GM19193 (cell line): ENCODE measurements around the gene WDR90.

Source experiments
- POLR2A ChIP-seq: IDR thresholded peaks from 4 replicates; pipeline ENCODE4 v1.6.1; 2011; ENCODE audit not compliant: insufficient read depth, insufficient read length; ENCODE audit errors: extremely low read depth

WDR90 gene

DNA sequence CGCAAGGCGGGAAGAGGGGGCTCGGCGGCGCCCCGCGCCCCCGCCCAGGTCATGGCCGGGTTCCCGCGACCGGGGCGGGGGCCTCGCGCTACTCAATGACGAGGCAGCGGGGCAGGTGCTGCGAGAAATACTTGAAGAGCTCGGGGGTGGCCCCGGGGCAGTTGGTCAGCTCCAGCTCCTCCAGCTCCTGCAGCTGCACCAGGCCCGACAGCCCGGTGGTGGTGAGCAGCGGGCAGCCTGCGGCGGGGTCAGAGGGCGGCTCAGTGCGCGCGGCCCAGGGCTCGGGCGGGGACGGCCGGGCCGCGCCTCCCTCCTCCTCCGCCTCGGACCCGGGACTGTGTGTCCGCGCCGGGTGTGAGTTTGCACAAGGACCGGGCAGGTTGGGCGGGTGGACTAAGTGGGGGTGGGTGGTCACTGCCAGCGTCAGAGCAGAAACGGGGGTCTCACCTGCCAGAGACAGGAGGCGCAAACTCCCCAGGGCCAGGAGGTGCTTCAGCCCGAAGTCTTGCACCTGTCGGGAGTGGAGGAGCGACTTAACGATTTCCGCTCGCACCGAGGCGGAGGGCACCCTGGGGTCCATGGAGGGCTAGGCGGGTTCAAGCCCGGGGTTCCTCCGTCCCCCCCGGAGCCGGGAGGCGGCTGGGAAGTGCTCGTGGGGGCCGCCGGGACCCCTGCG lies 45.2 kb downstream of the WDR90 start:
- no peak for TF ChIP-seq POLR2A

DNA sequence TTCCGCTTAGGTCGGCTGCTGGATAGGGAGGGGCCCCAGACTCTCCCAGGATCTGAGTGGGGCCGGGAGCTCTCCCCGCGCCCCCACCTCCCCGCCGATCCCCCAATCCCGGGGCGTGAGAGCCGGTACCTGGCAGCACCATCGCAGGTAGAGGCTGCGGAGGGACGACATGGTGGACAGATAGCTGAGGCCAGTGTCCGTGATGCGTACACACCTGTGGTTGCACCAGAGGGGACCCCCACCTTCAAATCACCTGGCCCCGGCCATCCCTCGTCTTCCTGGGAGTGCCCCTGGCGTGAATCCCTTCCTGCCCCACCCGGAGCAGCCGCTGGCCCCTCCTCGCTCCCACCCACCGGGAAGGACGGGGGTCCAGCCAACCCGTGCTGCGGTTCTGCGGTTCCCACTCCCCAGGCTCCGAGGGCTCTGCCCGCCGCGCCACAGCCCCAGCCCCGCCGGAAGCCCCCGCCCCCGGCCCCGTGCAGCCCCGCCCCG lies 45.7 kb downstream of the WDR90 start:
- TF ChIP-seq POLR2A = no peak

DNA sequence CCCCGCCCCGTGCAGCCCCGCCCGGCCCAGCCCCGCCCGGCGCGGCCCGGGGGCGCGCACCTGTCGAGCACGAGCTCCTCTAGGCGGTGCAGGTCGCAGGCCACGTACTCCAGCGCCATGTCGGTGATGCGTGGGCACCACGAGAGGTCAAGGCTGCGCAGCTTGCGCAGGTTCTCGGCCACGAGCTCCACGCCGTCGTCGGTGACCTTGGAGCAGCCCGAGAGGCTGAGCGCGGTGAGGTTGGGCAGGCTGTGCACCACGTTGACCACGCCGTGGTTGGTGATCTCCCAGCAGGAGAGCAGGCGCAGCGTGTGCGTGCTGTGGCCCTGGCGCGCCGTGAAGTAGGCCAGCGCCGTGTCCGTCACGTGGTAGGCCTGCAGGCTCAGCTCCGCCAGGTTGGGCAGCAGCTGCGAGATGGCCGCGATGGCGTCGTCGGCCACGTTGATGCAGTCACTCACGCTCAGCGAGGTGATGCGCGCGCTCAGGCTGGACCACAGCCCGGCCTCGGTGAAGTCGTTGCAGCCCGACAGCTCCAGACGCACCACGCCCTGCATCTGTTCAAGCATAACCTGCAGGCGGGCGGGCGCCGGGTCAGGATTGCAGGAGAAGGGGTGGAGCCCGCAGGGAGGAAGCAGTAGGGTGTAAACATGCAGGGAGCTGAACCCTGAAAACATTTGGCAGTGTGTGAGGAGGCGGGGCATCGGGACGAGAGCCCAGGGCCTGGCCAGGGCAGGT lies 46.4 kb downstream of the WDR90 start:
- peak; percentile 33 for TF ChIP-seq POLR2A

DNA sequence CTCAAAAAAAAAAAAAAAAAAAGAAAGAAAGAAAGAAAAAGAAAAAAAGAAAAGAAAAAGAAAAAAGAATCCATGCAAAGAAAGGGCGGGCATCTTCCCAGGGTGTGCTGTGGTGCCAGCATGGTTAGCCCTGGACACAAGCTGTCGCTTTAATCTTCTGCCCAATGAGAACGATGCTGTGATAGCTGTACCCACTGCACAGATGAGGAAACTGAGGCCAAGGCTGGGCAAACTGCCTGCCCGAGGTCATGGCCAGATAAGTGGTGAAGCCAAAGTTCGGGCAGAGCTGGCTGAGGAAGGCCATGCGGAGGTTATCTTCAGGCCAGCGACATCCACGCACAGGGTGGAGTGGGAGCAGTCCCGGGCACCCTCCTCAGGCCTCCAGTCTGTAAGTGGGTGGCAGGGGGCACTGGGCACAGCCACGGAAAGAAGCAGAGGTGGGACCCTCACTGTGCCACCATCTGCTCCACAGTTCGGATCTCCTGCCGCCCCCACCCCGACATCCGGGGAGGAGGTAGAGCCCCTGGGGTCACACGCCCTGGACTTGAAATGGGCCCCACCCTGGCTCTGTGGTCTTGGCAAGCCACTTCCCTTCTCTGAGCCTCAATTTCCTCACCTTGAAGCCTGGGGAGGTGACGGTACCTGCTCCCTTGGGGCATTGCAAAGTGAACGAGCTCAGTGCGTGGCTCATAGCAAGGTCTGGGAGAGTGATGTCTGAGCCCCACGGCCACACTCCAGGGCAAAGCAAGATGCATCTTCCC lies 49.9 kb downstream of the WDR90 start:
- TF ChIP-seq POLR2A = no peak

DNA sequence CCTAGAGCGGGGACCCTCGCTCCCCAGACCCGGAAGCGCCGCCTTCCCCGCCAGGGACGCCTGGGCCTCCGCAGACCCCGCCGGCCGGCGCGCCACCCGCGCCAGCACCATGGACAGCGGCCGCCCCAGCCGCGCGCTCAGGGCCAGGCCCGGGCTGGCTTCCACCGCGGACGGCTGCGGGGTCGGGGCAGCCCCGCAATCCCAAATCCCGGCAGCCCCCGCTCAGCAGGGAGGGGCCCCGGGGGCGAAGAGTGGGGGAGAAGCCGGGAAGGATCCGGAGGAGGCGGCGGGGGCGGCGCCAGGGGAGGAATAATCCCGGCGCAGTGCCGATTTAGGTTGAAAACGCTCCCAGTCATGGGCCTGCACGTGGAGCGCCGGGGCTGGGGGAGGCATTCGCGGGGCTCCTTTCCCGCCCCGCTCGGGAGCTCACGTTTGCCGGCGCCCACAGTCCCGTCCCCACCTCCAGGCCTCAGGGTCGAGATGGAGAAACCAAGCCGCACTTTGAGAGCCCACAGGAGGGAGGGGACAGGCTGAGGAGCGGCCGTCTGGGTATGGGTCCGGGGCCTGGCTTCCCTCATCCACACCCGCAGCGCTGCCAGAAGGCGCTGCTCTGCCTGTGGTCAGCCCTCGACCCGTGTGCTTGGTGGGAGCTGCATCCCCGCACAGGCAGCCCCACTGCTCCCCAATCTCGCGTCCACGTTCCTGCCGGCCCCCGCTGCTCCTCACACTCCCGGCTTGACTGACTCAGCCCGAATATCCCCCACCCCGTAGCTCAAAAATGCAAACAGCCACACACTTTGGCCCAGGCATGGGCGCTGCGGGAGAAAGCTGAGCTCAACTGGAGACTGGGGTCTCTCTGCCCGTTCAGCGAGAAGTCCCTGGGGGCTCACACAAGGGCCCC lies 51.8 kb downstream of the WDR90 start:
- no peak for TF ChIP-seq POLR2A

DNA sequence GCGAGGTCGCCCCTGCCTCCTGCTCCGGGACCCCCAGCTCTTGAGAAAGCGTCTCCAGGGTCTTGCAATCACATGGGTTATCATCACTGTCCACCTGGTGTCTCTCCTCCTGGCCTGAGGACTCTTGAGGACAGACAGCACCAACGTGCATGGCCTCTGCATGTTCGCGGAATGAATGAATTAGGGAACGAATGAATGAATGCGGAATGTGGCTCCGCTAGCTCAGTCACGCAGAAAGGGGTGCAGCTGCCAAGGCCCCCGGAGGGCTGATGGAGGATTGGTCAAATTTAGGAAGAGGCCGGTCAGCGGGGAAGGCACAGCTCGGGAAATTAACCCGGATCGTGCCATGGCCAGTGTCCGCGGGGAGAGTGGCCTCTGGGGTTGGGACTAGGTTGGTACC lies 53.2 kb downstream of the WDR90 start:
- no peak for TF ChIP-seq POLR2A

DNA sequence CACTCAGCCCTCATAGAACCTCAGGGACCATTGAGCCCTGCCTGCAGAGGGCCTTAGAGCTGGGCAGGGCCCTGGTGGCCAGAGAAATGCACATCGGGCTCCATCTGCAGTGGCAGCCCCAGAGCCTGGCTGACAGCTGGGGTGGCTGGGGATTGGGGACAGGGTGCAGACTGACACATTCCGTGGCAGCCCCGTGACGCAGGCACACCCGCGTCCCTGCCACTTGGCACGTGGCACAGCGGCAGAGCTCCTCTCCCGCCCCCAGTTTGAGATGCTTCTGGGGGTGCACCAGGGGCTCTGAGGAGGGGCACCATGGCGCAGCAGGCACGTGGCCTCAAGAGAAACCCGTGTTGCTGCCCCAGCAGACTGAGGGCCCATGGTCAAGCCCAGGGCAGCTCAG lies 54.2 kb downstream of the WDR90 start:
- no peak for TF ChIP-seq POLR2A

DNA sequence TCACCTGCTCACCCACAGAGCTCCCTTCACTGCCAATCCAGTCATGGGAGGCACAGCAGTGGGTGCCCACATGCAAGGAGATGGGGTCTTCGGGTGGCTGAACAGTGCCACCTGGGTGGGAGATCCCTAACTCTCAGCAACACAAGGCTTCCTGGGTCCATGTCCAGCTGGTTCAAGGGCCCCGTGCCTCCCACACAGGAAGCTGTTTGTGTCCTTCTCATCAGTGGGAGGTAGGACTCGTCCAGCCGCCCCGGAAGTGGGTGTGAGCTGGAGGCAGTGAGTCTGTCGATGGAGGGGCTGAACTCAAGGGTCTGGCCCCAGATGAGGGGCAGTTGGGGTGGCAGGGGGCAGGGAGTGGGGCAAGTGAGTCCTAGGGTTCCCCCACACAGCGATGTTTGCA lies 54.9 kb downstream of the WDR90 start:
- no peak for TF ChIP-seq POLR2A

DNA sequence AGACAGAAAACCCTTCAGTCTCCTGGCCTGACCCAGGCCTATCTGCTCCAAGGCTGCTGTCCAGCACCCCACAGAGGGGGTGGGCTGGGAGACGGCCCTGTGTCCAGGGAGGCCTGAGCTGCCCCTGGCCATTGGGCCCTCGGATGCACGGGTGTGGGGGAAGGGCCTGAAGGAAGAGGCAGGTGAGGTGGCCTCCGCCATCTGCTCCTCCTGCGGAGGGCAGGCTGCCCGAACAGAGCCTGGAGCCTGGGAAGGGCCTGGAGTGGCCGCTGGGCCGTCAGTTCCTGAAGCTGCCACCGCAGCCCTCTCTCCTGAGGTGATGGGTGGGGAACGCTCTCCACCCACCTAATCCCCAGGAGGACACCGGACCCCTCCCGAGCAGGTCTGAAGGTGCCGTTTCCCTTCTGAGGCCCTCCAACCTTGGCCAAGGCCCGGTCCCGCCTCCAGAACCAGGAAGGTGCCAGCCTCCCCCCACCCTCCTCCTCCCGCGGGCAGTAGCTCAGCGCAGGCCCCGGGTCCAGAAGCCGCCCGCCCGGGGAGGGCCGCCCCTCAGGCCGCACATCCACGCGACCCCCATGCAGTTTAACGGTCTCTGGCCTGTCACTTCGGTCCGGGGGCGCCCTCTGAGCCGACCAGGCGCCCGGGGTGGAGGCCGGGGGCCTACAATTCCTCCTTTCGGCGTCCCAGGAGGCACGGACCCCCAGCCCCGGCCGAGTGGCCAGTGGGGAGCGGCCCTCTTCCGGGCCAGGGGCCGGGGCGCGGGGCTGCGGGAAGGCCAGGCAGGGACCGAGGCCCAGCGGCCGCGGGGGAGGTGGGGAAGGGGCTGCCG lies 55.6 kb downstream of the WDR90 start:
- TF ChIP-seq POLR2A = no peak

DNA sequence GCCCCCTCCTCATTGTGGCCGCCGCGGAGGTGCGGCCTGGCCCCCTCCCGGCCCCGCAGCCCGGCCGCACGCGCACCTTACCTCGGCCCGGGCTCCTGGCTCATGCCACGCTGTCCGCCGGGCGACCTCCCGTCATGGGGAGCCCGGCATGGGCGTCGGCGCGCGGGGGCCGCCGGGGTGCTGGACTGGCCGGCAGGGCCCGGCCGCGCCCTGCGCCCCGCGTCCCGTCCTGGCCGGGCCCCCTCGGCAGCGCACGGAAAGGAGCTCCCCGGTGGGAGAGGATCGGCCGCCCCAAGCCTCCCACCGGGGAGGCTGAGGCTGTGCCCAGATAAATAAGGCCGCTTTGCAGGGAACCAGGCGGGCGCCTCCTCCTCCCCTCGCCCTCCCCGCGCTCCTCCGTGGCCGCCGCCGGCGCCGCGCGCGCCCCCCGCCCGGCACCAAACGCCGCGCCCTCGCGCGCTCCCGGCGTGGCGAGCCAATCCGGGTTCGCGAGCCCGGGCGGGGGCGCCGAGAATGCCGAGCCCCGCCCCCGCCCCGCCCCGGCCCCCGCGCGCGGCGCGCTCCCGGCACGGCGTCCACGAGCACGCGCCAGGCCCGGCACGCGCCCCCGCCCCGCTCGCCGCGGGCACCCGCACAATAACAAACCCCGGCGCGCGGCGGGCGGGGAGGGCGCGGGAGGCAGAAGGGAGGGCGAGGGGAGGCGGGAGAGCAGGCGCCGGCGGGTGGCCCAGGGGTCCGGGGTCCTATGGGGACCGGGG lies 56.4 kb downstream of the WDR90 start, which contains the start of gene FBXL16:
FBXL16 (minus strand) TSS at position 371 of the 758 bp plus-strand sequence. CDS start 8,396 bp downstream, outside the sequence.
- no peak for TF ChIP-seq POLR2A

DNA sequence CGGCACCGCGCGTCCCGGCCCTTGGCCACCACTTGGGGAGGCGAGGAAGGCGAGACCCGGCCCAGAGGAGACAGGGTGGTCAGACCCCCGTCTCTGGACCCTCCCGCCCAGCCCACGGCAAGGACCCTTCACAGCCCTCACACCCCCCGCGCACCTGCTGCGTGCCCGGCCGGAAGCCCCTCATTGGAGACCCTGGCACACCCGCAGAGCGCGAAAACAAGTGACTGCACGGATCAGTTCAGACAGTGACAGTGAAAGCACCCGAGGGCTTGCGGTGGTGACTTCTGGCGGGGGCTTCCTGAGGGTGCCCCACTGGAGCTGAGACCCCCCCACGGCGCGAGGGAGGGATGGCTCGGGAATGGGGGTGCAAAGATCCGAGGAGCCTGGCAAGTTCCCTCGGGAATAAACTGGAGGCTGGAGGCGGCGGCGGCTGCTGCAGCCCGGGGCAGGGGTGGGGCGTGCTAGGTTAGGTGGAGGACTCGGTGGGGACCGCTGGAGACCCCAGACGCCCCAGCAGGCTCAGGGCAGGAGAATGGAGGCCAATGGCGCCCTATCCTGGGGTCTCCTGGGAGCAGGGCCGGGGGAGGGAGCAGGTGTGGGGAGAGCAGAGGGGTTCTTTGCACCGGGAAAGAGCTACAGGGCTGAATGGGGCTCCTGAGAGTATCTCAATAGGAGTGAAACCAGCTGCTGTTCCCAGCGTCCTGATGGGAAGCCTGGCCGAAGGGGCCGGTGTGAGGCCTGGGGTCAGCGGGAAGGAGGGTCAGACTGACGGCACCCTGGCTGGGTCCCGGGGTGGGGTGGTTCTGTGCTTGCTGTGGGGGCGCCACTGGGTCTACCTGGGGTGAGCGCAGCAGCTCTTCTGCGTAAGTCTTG lies 57.3 kb downstream of the WDR90 start:
- TF ChIP-seq POLR2A = no peak

DNA sequence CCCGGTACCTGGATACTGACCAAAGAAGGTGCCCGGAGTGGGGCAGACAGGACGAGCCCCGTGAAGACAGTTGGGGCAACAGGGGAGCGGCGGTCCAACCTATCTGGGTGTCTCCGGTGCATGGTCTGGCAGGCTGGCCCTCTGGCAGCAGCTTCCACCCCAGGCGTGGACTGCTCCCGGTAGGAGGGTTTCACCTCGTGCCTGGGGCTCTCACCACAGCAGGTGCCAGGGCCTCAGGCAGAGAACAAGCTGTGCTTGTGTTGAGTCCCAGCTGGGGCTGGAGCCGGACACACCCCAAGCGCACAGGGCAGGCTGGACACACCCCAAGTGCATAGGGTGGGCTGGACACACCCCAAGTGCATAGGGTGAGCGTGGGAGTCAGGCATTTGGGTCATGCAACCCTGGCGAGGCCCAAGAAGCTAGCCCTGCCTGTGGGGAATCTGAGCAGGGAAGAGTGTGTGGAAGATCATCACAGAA lies 57.9 kb downstream of the WDR90 start:
- no peak for TF ChIP-seq POLR2A
